Urothelium cell line (cell line): Measurements from ENCODE around the gene STEAP2.

Source experiments
- DNase-seq: peaks from one replicate; pipeline ENCODE4 v3.0.0; 2011; ENCODE audit warnings: low spot score, mixed read lengths
- FAIRE-seq: peaks from 2 replicates; lab custom pipeline; 2011; peaks lifted over from hg19 to GRCh38; lab: Jason Lieb, UNC

The STEAP2 gene

GRCh38 chr7:90192876-90193750 is 18.4 kb upstream of the STEAP2 start:
- DNase-seq: no peak
- FAIRE-seq: no peak

- DNase-seq (no peak), FAIRE-seq (no peak)
Measured at GRCh38 chr7:90194911-90195809, 16.4 kb upstream of the STEAP2 start.

- DNase-seq: no peak
- no peak for FAIRE-seq
Measured at GRCh38 chr7:90201500-90202195, 9.9 kb upstream of the STEAP2 start.

GRCh38 chr7:90207956-90208355 is 3.6 kb upstream of the STEAP2 start:
- DNase-seq (no peak), FAIRE-seq (no peak)

GRCh38 chr7:90209776-90210175 is 1.8 kb upstream of the STEAP2 start:
- FAIRE-seq: no peak

GRCh38 chr7:90210475-90210874 is 1.1 kb upstream of the STEAP2 start:
- DNase-seq: no peak
- peak; percentile 5 for FAIRE-seq

More at GRCh38 chr7:90209776-90210175, 1.8 kb upstream of the STEAP2 start:
- DNase-seq: no peak

- DNase-seq (peak; percentile 27), FAIRE-seq (no peak)
Measured at GRCh38 chr7:90210981-90211380, 559 bp upstream of the STEAP2 start.

GRCh38 chr7:90212149-90212495 is 582 bp downstream of the STEAP2 start:
- DNase-seq: no peak
- FAIRE-seq: no peak

- FAIRE-seq (no peak), DNase-seq (no peak)
Measured at GRCh38 chr7:90213521-90213920, 2.0 kb downstream of the STEAP2 start.

GRCh38 chr7:90216080-90216674 is 4.6 kb downstream of the STEAP2 start:
- no peak for FAIRE-seq

GRCh38 chr7:90216771-90217170 is 5.2 kb downstream of the STEAP2 start:
- FAIRE-seq: peak; percentile 35

More at GRCh38 chr7:90216080-90216674, 4.6 kb downstream of the STEAP2 start:
- no peak for DNase-seq

GRCh38 chr7:90222390-90222789 is 10.8 kb downstream of the STEAP2 start:
- FAIRE-seq (no peak), DNase-seq (no peak)

More at GRCh38 chr7:90216771-90217170, 5.2 kb downstream of the STEAP2 start:
- no peak for DNase-seq

- DNase-seq: no peak
Measured at GRCh38 chr7:90222811-90223725, 11.5 kb downstream of the STEAP2 start.

GRCh38 chr7:90224195-90224594 is 12.7 kb downstream of the STEAP2 start:
- peak; percentile 63 for FAIRE-seq
- no peak for DNase-seq

More at GRCh38 chr7:90222811-90223725, 11.5 kb downstream of the STEAP2 start:
- peak; percentile 69 for FAIRE-seq

GRCh38 chr7:90225181-90225580 is 13.6 kb downstream of the STEAP2 start:
- FAIRE-seq: no peak
- DNase-seq: no peak

- DNase-seq: no peak
- FAIRE-seq: no peak
Measured at GRCh38 chr7:90225601-90226000, 14.1 kb downstream of the STEAP2 start.

GRCh38 chr7:90227259-90227658 is 15.7 kb downstream of the STEAP2 start:
- no peak for DNase-seq
- no peak for FAIRE-seq

GRCh38 chr7:90229682-90230081 is 18.1 kb downstream of the STEAP2 start:
- FAIRE-seq (no peak), DNase-seq (no peak)

- FAIRE-seq: no peak
- DNase-seq: no peak
Measured at GRCh38 chr7:90230834-90231233, 19.3 kb downstream of the STEAP2 start.

- DNase-seq: no peak
- FAIRE-seq: no peak
Measured at GRCh38 chr7:90231304-90231703, 19.8 kb downstream of the STEAP2 start.
